GM06990 (cell line): Measurements from ENCODE around the gene NOTUM.

Experiments
- DNase-seq: peaks from one replicate; pipeline ENCODE4 v3.0.0-alpha.2; 2011; ENCODE audit not compliant: insufficient read length; ENCODE audit errors: extremely low read depth
- H3K27me3 ChIP-seq: replicated peaks from 2 replicates; pipeline ENCODE4 v1.6.0; 2011; ENCODE audit warnings: low read length; ENCODE audit not compliant: control insufficient read depth, insufficient read depth
- H3K36me3 ChIP-seq: 2 replicates; pipeline ENCODE4 v1.5.1; 2011; ENCODE audit warnings: low read length; ENCODE audit not compliant: control insufficient read depth, insufficient read depth
- H3K4me3 ChIP-seq: replicated peaks from 2 replicates; pipeline ENCODE4 v1.5.1; 2011; ENCODE audit warnings: low read depth, mild to moderate bottlenecking, control low read depth, low read length
- TF ChIP-seq, protein P1 (sequence below): IDR thresholded peaks from 2 replicates; pipeline ENCODE4 v1.5.1; 2011; ENCODE audit warnings: low read length, control low read depth, mild to moderate bottlenecking, inconsistent platforms; ENCODE audit not compliant: insufficient read depth, poor library complexity, severe bottlenecking

NOTUM gene

DNA sequence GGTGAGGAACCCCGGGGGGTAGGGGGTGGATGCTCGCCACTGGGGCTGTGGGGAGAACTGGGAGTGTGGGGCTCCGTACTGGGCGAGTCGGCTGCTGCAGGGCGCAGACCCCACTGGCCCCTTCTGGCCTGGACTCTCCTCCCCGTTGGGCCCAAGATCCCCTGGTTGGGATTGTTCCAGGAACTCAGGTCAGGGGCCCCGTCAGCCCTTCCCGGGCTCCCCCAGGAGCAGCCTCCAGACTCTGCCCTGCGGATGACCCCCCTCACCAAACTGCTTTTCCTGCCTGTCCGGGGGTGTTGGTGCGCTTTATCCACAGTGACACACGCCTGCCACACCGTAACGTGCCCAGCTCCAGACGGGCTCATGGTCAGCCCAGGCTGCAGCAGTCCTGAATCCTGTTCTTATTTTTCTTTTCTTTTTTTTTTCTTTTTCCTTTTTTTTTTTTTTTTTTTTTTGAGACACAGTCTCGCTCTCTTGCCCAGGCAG, 40.6 kb upstream of the NOTUM start:
- DNase-seq = no peak
- no peak overlapping the region for H3K4me3 ChIP-seq
- TF ChIP-seq, protein P1, sequence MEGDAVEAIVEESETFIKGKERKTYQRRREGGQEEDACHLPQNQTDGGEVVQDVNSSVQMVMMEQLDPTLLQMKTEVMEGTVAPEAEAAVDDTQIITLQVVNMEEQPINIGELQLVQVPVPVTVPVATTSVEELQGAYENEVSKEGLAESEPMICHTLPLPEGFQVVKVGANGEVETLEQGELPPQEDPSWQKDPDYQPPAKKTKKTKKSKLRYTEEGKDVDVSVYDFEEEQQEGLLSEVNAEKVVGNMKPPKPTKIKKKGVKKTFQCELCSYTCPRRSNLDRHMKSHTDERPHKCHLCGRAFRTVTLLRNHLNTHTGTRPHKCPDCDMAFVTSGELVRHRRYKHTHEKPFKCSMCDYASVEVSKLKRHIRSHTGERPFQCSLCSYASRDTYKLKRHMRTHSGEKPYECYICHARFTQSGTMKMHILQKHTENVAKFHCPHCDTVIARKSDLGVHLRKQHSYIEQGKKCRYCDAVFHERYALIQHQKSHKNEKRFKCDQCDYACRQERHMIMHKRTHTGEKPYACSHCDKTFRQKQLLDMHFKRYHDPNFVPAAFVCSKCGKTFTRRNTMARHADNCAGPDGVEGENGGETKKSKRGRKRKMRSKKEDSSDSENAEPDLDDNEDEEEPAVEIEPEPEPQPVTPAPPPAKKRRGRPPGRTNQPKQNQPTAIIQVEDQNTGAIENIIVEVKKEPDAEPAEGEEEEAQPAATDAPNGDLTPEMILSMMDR = no peak
- no peaks in the 10 kb centered on the region; the same call in none of the 2 replicates for H3K36me3 ChIP-seq
- H3K27me3 ChIP-seq = no peaks in the 10 kb centered on the region

DNA sequence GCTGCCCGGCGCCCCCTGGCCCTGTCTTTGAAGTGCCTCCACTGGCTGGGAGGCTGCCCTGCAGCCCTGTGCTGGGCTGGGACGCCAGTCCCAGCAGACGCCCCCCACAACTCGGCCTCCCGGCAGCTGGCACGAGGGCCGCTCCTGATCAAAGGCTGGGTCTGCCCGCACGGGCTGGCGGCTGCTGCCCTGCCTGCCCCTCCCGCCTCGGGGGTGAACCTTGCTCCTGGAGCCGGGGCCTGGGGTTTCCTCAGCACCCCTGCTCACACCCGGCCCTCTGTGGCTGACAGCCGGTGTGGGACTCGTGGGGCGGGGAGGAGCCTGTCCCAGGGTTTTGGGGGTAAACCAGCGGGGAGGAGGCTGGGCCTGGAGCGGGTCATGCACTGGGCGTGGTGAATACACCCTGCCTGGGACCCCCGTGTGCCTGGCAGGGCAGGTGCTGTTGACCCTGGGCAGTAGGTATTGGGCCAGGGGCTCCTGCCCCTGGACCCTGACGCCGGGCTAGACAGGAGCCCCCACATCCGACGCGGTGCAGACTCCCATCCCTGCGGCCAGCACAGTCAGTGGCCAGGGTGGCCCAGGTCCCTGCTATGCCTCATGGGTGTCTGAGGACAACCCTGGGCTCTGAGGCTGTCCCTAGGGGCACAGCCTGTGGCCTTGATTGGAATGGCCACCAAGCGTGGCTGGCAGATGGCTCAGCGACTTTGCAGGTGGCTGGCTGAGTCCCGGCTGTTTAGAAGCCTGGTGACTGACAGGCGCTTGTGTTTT, 40.0 kb upstream of the NOTUM start:
- H3K36me3 ChIP-seq = no peaks in the 10 kb centered on the region; the same call in none of the 2 replicates
- no peak for DNase-seq
- H3K4me3 ChIP-seq = no peak overlapping the region
- no peaks in the 10 kb centered on the region for H3K27me3 ChIP-seq
- TF ChIP-seq, protein P1 = no peak

DNA sequence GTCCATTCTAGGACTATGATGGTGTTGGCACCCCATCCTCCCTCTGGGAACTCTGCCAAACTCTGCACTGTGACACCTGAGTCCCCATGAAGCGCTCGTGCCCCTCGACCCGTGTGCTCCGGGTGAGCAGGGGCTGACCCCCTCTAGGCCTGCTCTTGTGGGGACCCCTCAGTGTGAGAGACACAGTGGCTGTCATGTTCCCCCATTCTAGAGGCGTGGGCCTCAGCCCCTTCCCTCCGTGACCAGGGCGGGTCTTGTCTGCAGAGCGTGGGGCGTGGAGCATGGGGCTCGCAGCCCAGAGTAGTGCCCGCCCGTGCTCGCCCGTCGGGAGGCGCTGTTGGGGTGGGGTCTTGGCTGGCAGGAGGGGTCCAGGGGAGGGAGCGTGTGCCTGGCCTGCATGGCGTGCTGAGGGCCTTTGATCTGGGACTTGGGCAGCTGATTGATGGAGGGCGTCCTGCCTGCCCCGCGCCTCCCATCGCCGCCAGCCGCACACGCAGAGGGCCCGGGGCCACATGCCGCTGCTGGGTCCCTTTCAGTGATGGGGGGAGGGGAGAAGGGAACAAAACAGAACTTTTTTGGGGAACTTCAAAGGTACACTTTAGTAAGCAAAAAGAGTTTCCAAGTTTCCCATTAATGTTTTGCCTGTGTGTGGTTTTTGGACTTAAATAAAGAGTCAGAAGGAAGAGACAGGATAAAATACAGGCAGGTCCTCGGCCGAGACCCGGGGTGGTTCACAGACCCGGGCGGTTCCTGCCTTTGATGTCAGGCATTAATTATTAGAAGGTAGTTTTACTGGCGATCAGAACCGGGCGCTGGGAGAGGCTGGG, 39.2 kb upstream of the NOTUM start:
- H3K36me3 ChIP-seq = peaks cover 5% of the 10 kb centered on the region
- H3K4me3 ChIP-seq = no peak overlapping the region
- TF ChIP-seq, protein P1 = no peak
- no peak for DNase-seq
- H3K27me3 ChIP-seq = no peaks in the 10 kb centered on the region

DNA sequence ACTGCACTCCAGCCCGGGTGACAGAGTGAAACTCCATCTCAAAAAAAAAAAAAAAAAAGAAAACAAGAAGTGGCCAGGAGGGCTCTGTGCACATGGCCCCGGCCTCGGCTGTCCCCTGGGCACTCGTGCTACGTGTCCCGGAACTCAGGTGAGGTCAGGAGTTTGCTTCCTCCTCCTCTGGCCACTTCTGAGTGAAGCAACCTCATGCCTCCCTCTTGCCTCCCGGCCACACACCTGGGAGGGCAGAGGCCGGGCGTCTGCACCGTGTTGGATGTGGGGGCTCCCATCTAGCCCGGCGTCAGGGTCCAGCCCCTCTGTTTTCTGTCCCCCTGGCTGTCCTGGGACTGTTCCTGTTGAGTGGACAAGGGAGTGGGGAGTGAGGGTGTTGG, 38.6 kb upstream of the NOTUM start:
- Histone ChIP-seq H3K27me3 (no peaks in the 10 kb centered on the region), H3K4me3 (no peak overlapping the region), H3K36me3 (peaks cover 5% of the 10 kb centered on the region)
- TF ChIP-seq, protein P1 = no peak
- DNase-seq = no peak

DNA sequence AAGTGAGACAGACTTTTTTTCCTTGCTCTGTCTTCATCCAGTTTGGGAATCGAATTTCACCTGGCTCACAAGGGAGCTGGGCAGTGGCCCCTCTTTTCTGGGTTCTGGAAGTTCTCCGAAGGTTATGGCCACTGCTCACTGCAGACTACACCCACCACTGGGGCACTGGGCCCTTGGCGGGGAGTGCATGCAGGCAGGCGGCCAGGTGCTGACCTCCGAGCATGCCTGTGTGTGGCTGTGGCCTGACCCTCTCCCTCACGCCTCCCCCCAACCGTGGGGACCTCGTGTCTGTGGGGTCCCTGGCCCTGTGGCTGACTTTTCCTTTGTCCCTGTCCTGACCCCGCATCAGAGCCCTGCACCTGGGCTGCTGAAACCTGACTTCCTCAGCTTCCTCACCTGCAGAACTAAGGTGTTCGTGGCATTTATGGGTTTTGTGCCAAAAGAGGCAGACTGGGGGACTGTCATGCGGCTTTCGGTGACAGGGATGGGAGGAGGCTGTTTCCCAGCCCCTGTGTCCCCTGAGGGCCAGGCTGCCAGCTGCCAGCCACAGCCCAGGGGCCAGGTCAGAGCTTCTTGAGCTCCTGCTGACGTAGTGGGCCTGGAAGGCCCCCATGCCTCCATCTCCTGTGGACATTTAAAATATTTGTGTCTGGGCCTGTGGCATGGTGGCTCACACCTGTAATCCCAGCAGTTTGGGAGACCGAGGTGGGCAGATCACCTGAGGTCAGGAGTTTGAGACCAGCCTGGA, 37.9 kb upstream of the NOTUM start:
- Histone ChIP-seq H3K27me3 (no peaks in the 10 kb centered on the region), H3K36me3 (peaks cover 5% of the 10 kb centered on the region), H3K4me3 (no peak overlapping the region)
- TF ChIP-seq, protein P1 = no peak
- no peak for DNase-seq
